Mucosa of stomach (tissue), 1 donor: ENCODE results near the gene EXOSC6.
"Not testable (repeated sequence)": the region's sequence is repeated elsewhere in the genome, so short reads cannot be mapped to it uniquely, and the experiment has no call there.

Source experiments
- H3K27me3 ChIP-seq: one replicate; pipeline ENCODE4 v1.7.0; 2013; ENCODE audit warnings: mild to moderate bottlenecking, low read length; ENCODE audit not compliant: control insufficient read depth, insufficient read depth
- H3K36me3 ChIP-seq: one replicate; pipeline ENCODE4 v1.7.0; 2013; ENCODE audit warnings: low read length; ENCODE audit not compliant: control insufficient read depth, insufficient read depth
- H3K4me1 ChIP-seq: one replicate; pipeline ENCODE4 v1.7.0; 2013; ENCODE audit warnings: mild to moderate bottlenecking, low read length; ENCODE audit not compliant: control insufficient read depth, insufficient read depth
- H3K4me3 ChIP-seq: one replicate; pipeline ENCODE4 v1.7.0; 2013; ENCODE audit warnings: low read length
- H3K9ac ChIP-seq: one replicate; pipeline ENCODE4 v1.7.0; 2013; ENCODE audit warnings: mild to moderate bottlenecking, low read length, moderate library complexity
- H3K9me3 ChIP-seq: one replicate; pipeline ENCODE4 v1.7.0; 2013; ENCODE audit warnings: mild to moderate bottlenecking, low read length, moderate library complexity; ENCODE audit not compliant: control insufficient read depth
- donor health status: Pancreatic carcinoma.

Gene EXOSC6

GRCh38 chr16:70218586-70218985, 33.2 kb downstream of the EXOSC6 start:
- H3K4me3 ChIP-seq, H3K9ac ChIP-seq, H3K27me3 ChIP-seq, H3K4me1 ChIP-seq, H3K9me3 ChIP-seq, H3K36me3 ChIP-seq: not testable (repeated sequence)

DNA sequence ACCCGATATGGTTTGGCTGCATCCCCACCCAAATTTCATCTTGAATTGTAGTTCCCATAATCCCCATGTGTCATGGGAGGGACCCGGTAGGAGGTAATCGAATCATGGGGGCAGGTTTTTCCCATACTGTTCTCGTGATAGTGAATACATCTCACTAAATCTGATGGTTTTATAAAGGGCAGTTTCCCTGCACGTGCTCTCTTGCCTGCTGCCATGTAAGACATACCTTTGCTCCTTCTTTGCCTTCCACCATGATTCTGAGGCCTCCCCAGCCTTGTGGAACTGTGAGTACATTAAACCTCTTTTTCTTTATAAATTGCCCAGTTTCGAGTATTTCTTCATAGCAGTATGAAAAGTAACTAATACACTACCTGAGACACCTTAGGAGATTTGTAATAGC, 45.4 kb downstream of the EXOSC6 start:
- H3K4me3 ChIP-seq, H3K4me1 ChIP-seq, H3K27me3 ChIP-seq, H3K9ac ChIP-seq, H3K9me3 ChIP-seq, H3K36me3 ChIP-seq: not testable (repeated sequence)

- H3K27me3 ChIP-seq, H3K36me3 ChIP-seq, H3K4me1 ChIP-seq, H3K4me3 ChIP-seq, H3K9me3 ChIP-seq, H3K9ac ChIP-seq: not testable (repeated sequence)
Measured at GRCh38 chr16:70204668-70205405, 46.9 kb downstream of the EXOSC6 start.

GRCh38 chr16:70204010-70204409, 47.7 kb downstream of the EXOSC6 start:
- H3K36me3 ChIP-seq, H3K4me3 ChIP-seq, H3K4me1 ChIP-seq, H3K9ac ChIP-seq, H3K27me3 ChIP-seq, H3K9me3 ChIP-seq: not testable (repeated sequence)

DNA sequence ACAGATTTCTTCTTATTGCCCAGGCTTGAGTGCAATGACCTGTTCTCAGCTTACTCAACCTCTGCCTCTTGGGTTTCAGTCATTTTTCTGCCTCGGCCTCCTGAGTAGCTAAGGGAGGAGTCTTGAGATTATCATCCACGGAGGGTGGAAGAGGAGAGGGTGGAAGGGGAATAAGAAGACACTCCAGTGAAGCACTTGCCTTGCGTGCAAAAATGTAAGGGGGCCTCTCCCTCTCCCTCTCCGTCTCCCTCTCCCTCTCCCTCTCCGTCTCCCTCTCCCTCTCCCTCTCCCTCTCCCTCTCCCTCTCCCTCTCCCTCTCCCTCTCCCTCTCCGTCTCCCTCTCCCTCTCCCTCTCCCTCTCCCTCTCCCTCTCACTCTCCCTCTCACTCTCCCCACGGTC, 48.2 kb downstream of the EXOSC6 start:
- not testable (repeated sequence) for H3K9me3 ChIP-seq, H3K27me3 ChIP-seq, H3K9ac ChIP-seq, H3K36me3 ChIP-seq, H3K4me1 ChIP-seq, H3K4me3 ChIP-seq

DNA sequence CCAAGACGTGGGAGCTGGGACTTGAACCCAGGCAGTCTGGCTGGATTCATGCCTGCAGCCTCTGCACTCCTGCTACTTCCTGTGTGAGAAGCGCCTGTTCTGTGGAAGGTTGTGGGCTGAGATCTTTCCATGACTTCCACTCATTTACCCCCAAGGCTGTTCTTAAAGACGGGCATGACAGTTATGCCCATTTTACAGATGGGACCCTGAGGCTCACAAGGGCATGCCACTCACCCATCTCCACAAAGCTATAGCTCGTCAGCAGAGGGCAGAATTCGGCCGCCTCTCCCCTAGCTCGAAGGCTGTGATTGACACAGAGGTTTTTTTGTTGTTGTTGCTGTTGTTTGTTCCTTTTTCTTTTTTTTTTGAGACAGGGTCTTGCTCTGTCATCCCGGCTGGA, 51.7 kb downstream of the EXOSC6 start:
- not testable (repeated sequence) for H3K9me3 ChIP-seq, H3K27me3 ChIP-seq, H3K4me3 ChIP-seq, H3K9ac ChIP-seq, H3K4me1 ChIP-seq, H3K36me3 ChIP-seq

- H3K4me1 ChIP-seq, H3K9me3 ChIP-seq, H3K27me3 ChIP-seq, H3K9ac ChIP-seq, H3K4me3 ChIP-seq, H3K36me3 ChIP-seq: not testable (repeated sequence)
Measured at GRCh38 chr16:70199170-70199569, 52.6 kb downstream of the EXOSC6 start.

- not testable (repeated sequence) for H3K27me3 ChIP-seq, H3K4me3 ChIP-seq, H3K36me3 ChIP-seq, H3K4me1 ChIP-seq, H3K9ac ChIP-seq, H3K9me3 ChIP-seq
Measured at GRCh38 chr16:70198666-70199065, 53.1 kb downstream of the EXOSC6 start.

GRCh38 chr16:70198230-70198629, 53.5 kb downstream of the EXOSC6 start:
- not testable (repeated sequence) for H3K4me1 ChIP-seq, H3K9ac ChIP-seq, H3K9me3 ChIP-seq, H3K36me3 ChIP-seq, H3K27me3 ChIP-seq, H3K4me3 ChIP-seq

- H3K4me3 ChIP-seq, H3K9ac ChIP-seq, H3K36me3 ChIP-seq, H3K9me3 ChIP-seq, H3K4me1 ChIP-seq, H3K27me3 ChIP-seq: not testable (repeated sequence)
Measured at GRCh38 chr16:70197611-70198010, 54.1 kb downstream of the EXOSC6 start.
